ENCODE results near the gene TIAM2.

The TIAM2 gene

DNA sequence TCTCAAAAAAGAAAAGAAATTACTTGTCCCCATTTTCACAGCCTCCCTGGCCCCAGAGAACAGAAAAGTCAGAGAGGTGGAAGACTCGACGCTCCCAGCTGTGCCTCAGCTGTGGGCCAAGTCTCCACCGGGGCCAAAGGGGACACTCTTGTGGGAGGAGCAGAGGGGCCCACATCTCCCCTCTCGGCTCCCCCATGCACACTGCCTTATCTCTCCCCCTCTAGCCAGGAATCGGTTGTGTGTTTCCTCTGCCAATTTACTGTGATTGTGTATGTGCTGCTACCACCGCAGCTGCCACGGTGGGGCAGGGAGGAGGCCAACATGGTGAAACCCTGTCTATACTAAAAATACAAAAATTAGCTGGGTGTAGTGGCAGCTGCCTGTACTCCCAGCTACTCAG, 8.4 kb downstream of the TIAM2 start:
- TF ChIP-seq, protein P1, sequence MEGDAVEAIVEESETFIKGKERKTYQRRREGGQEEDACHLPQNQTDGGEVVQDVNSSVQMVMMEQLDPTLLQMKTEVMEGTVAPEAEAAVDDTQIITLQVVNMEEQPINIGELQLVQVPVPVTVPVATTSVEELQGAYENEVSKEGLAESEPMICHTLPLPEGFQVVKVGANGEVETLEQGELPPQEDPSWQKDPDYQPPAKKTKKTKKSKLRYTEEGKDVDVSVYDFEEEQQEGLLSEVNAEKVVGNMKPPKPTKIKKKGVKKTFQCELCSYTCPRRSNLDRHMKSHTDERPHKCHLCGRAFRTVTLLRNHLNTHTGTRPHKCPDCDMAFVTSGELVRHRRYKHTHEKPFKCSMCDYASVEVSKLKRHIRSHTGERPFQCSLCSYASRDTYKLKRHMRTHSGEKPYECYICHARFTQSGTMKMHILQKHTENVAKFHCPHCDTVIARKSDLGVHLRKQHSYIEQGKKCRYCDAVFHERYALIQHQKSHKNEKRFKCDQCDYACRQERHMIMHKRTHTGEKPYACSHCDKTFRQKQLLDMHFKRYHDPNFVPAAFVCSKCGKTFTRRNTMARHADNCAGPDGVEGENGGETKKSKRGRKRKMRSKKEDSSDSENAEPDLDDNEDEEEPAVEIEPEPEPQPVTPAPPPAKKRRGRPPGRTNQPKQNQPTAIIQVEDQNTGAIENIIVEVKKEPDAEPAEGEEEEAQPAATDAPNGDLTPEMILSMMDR (IDR thresholded peaks at IDR 0.05; ENCODE audit: low read length): no peak
- no peak for TF ChIP-seq EZH2 (IDR thresholded peaks at IDR 0.05; ENCODE audit: borderline replicate concordance, low read length)
- H3K9me3 ChIP-seq (ENCODE audit: low read length): no peaks in the 10 kb centered on the region
- no peak overlapping the region for H2AFZ ChIP-seq (ENCODE audit: low read length)
- H3K9me2 ChIP-seq (ENCODE audit: low read depth, low read length): no peaks in the 10 kb centered on the region
- no peaks in the 10 kb centered on the region for H3K79me2 ChIP-seq (ENCODE audit: insufficient read depth, low read length)
- H3K4me1 ChIP-seq (ENCODE audit: insufficient read depth, low read length, severe bottlenecking): no peaks in the 10 kb centered on the region
- H3K27me3 ChIP-seq (ENCODE audit: insufficient read depth, low read length): no peaks in the 10 kb centered on the region
- H3K4me3 ChIP-seq (ENCODE audit: low read depth, low read length, poor library complexity, severe bottlenecking): no peak overlapping the region
- no peak overlapping the region for H3K4me2 ChIP-seq (ENCODE audit: low read length)
- no peak overlapping the region for H3K27ac ChIP-seq (ENCODE audit: low read depth, low read length, poor library complexity, severe bottlenecking)
- no peaks in the 10 kb centered on the region for H4K20me1 ChIP-seq (ENCODE audit: insufficient read depth, low read length)
- H3K36me3 ChIP-seq (ENCODE audit: insufficient read depth, low read length): no peaks in the 10 kb centered on the region
- H3K9ac ChIP-seq (ENCODE audit: low read length): no peak overlapping the region
- no peaks in the 10 kb centered on the region for H3F3A ChIP-seq (ENCODE audit: insufficient read depth, low read length)

DNA sequence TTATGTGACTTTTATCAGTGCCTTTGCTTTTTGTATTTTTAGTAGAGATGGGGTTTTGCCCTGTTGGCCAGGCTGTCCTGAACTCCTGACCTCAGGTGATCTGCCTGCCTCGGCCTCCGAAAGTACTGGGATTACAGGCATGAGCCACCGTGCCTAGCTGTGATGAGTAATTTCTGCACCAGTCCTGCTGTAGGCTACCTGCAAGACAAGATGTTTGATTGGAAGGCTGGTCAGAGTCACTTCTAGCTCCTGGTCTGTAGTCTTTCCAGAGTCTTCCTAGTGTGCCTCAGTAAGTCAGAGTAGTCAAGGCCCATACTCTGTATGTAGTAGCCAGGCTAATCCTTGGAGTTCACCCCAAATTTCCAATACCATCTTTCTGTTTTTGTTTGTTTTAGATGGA, 8.9 kb downstream of the TIAM2 start:
- Histone ChIP-seq H3K36me3 (ENCODE audit: insufficient read depth, low read length) (no peaks in the 10 kb centered on the region), H4K20me1 (ENCODE audit: insufficient read depth, low read length) (no peaks in the 10 kb centered on the region), H3K79me2 (ENCODE audit: insufficient read depth, low read length) (no peaks in the 10 kb centered on the region), H3K4me3 (ENCODE audit: low read depth, low read length, poor library complexity, severe bottlenecking) (no peak overlapping the region), H3K4me2 (ENCODE audit: low read length) (no peak overlapping the region), H2AFZ (ENCODE audit: low read length) (no peak overlapping the region), H3K27me3 (ENCODE audit: insufficient read depth, low read length) (no peaks in the 10 kb centered on the region), H3F3A (ENCODE audit: insufficient read depth, low read length) (no peaks in the 10 kb centered on the region), H3K9ac (ENCODE audit: low read length) (no peak overlapping the region), H3K9me2 (ENCODE audit: low read depth, low read length) (no peaks in the 10 kb centered on the region), H3K27ac (ENCODE audit: low read depth, low read length, poor library complexity, severe bottlenecking) (no peak overlapping the region), H3K9me3 (ENCODE audit: low read length) (no peaks in the 10 kb centered on the region), H3K4me1 (ENCODE audit: insufficient read depth, low read length, severe bottlenecking) (no peaks in the 10 kb centered on the region)
- no peak for TF ChIP-seq EZH2 (IDR thresholded peaks at IDR 0.05; ENCODE audit: borderline replicate concordance, low read length)
- TF ChIP-seq, protein P1 (IDR thresholded peaks at IDR 0.05; ENCODE audit: low read length): no peak

DNA sequence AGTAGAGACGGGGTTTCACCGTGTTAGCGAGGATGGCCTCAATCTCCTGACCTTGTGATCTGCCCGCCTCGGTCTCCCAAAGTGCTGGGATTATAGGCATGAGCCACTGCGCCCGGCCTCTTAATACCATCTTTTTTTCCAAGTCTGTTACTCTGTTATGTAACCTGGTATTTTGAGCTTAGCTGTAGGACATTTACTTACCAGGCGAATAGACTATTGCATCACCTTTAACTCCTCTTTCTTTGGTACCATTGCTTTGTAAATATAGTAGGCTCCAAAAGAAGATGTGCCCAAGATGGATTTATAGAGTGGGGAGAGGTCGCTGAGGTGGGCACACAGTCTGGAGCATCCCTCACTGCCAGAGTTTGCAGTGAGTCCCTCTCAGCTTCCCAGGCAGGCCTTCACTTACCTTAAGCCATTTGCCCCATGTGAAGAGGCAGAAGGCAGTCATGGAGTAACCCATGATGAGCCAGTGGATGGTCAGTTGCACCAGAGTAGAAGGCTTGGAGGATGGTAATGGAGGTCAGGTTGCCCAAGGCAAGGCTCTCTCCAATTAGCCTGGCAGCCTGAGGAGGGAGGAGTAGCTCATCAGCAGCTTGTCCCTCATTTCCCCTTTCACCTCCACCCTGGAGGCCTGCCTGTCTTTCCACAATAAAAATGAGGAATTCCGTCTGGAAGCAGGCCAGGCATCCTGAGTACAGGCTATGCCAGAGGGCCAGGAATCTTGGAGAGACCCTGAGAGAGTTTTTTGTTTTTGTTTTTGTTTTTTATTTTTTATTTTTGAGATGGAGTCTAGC, 9.7 kb downstream of the TIAM2 start:
- no peak overlapping the region for H2AFZ ChIP-seq (ENCODE audit: low read length)
- no peak overlapping the region for H3K9ac ChIP-seq (ENCODE audit: low read length)
- no peak overlapping the region for H3K27ac ChIP-seq (ENCODE audit: low read depth, low read length, poor library complexity, severe bottlenecking)
- H3K9me2 ChIP-seq (ENCODE audit: low read depth, low read length): no peaks in the 10 kb centered on the region
- no peak overlapping the region for H3K4me2 ChIP-seq (ENCODE audit: low read length)
- TF ChIP-seq EZH2 (IDR thresholded peaks at IDR 0.05; ENCODE audit: borderline replicate concordance, low read length): no peak
- H3K4me3 ChIP-seq (ENCODE audit: low read depth, low read length, poor library complexity, severe bottlenecking): no peak overlapping the region
- no peaks in the 10 kb centered on the region for H3K4me1 ChIP-seq (ENCODE audit: insufficient read depth, low read length, severe bottlenecking)
- H3K27me3 ChIP-seq (ENCODE audit: insufficient read depth, low read length): no peaks in the 10 kb centered on the region
- H3K9me3 ChIP-seq (ENCODE audit: low read length): no peaks in the 10 kb centered on the region
- H3K79me2 ChIP-seq (ENCODE audit: insufficient read depth, low read length): no peaks in the 10 kb centered on the region
- no peaks in the 10 kb centered on the region for H3K36me3 ChIP-seq (ENCODE audit: insufficient read depth, low read length)
- H3F3A ChIP-seq (ENCODE audit: insufficient read depth, low read length): no peaks in the 10 kb centered on the region
- no peaks in the 10 kb centered on the region for H4K20me1 ChIP-seq (ENCODE audit: insufficient read depth, low read length)

DNA sequence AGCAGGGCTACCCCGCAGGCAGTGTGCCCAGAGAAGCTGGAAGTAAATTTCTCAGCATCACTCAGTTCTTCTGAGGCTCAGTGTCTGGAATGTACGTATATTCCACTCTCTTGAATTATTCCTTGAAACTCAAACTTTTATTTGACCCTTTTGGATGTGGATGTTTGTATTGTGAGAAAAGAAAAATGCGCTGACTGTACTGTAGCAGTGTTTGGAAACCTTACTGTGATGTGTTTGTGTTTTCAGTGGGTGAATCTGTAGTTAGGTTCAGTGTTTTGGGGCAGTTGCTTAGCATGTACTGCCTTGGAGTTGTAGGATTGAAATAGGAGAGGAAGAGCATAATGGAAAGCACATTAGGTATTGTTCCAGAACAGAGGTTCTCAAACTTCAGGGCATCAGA, 13.5 kb downstream of the TIAM2 start:
- TF ChIP-seq, protein P1 (IDR thresholded peaks at IDR 0.05; ENCODE audit: low read length): no peak
- TF ChIP-seq EZH2 (IDR thresholded peaks at IDR 0.05; ENCODE audit: borderline replicate concordance, low read length): no peak
- no peaks in the 10 kb centered on the region for H3K27me3 ChIP-seq (ENCODE audit: insufficient read depth, low read length)
- H3K27ac ChIP-seq (ENCODE audit: low read depth, low read length, poor library complexity, severe bottlenecking): no peak overlapping the region
- H2AFZ ChIP-seq (ENCODE audit: low read length): no peak overlapping the region
- no peaks in the 10 kb centered on the region for H3K4me1 ChIP-seq (ENCODE audit: insufficient read depth, low read length, severe bottlenecking)
- H3K9ac ChIP-seq (ENCODE audit: low read length): no peak overlapping the region
- H3F3A ChIP-seq (ENCODE audit: insufficient read depth, low read length): no peaks in the 10 kb centered on the region
- H3K9me3 ChIP-seq (ENCODE audit: low read length): no peaks in the 10 kb centered on the region
- no peaks in the 10 kb centered on the region for H3K36me3 ChIP-seq (ENCODE audit: insufficient read depth, low read length)
- H4K20me1 ChIP-seq (ENCODE audit: insufficient read depth, low read length): no peaks in the 10 kb centered on the region
- H3K79me2 ChIP-seq (ENCODE audit: insufficient read depth, low read length): no peaks in the 10 kb centered on the region
- no peak overlapping the region for H3K4me3 ChIP-seq (ENCODE audit: low read depth, low read length, poor library complexity, severe bottlenecking)
- H3K9me2 ChIP-seq (ENCODE audit: low read depth, low read length): no peaks in the 10 kb centered on the region
- H3K4me2 ChIP-seq (ENCODE audit: low read length): no peak overlapping the region

All from OCI-LY1 (cell line).